Kidney epithelial cell (primary cell): ENCODE data around the gene LNP1. TPM values are rescaled to one million over a fixed set of nuclear protein-coding genes. Genes with fewer than 3 reads are reported as not detected.

Experiments used
- DNase-seq: peaks from one replicate; pipeline ENCODE4 v3.0.0-alpha.2; 2010; ENCODE audit warnings: low read depth
- H3K27me3 ChIP-seq: 2 replicates; pipeline ENCODE4 v1.6.0; 2011; ENCODE audit warnings: low read length; ENCODE audit not compliant: control insufficient read depth, insufficient read depth
- H3K36me3 ChIP-seq: 2 replicates; pipeline ENCODE4 v1.5.1; 2011; ENCODE audit warnings: low read length; ENCODE audit not compliant: control insufficient read depth, insufficient read depth
- H3K4me3 ChIP-seq: 2 replicates; pipeline ENCODE4 v1.5.1; 2011; ENCODE audit warnings: low read depth, mild to moderate bottlenecking, control low read depth, low read length
- total RNA-seq: library from RNA; depleted of rRNA; stranded (reverse); fragments of >200 nt; gene quantifications from 2 replicates; pipeline ENCODE4 v1.2.3, GENCODE V29; 2015
- TF ChIP-seq, protein P1 (sequence below): IDR thresholded peaks from 2 replicates; pipeline ENCODE4 v1.5.1; 2011; ENCODE audit warnings: mild to moderate bottlenecking, moderate library complexity, low read length, control low read depth, inconsistent platforms; ENCODE audit not compliant: insufficient read depth, poor library complexity, severe bottlenecking

The LNP1 gene
- total RNA-seq, 1 donor from 2014 or later = 1.6 TPM

DNA sequence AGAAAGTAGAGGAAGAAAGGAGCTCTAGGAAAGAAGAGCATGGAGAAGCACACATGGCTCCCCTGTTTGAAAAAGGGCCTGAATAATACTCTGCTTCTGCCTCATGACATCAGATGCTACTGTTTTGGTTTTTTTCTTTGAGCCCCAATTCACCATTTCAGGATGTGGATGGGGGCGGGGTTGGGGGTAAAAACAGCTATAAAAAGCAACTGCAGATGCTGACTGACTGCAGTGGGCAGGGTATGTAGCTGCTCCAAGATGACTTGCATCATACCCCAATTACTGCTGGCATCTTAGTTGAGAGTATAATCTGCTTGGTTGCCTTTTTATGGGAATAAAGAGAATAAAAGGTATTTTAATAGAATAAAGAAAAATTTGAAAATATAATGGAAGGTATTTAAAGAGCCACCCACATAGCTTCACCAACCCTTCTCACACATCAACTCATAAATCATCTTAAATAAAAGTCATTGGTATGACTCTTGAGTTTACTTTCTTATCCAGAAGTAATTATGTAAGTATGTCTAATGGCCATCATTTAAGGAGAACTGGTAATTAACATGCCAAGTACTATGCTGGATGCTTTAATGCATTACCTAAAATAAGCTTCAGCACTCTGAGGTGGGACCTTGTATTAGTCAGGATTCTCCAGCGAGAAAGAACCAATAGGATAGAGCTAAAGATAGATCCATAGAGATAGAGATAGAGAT, 54.7 kb downstream of the LNP1 start:
- Histone ChIP-seq H3K36me3 (no peaks in the 10 kb centered on the region), H3K4me3 (no peak overlapping the region), H3K27me3 (no peaks in the 10 kb centered on the region)
- TF ChIP-seq, protein P1, sequence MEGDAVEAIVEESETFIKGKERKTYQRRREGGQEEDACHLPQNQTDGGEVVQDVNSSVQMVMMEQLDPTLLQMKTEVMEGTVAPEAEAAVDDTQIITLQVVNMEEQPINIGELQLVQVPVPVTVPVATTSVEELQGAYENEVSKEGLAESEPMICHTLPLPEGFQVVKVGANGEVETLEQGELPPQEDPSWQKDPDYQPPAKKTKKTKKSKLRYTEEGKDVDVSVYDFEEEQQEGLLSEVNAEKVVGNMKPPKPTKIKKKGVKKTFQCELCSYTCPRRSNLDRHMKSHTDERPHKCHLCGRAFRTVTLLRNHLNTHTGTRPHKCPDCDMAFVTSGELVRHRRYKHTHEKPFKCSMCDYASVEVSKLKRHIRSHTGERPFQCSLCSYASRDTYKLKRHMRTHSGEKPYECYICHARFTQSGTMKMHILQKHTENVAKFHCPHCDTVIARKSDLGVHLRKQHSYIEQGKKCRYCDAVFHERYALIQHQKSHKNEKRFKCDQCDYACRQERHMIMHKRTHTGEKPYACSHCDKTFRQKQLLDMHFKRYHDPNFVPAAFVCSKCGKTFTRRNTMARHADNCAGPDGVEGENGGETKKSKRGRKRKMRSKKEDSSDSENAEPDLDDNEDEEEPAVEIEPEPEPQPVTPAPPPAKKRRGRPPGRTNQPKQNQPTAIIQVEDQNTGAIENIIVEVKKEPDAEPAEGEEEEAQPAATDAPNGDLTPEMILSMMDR = no peak
- DNase-seq = no peak

DNA sequence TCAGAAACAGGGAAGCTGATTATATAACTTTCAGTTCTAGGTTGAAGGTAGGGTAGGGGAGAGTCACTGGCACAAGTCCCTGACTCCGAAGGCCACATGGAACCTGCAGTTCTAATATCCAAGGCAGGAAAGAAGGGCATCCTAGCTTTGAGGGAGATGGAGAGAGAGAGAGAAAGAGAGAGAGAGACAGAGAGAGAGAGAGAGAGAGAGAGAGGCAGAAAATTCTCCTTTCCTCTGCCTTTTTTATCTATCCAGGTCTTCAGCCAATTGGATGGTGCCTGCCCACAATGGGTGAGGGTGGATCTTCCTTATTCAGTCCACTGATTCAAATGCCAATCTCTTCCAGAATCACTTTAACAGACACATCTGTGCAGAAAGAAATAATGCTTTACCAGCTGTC, 55.4 kb downstream of the LNP1 start:
- no peak overlapping the region for H3K4me3 ChIP-seq
- TF ChIP-seq, protein P1 = no peak
- DNase-seq = no peak
- no peaks in the 10 kb centered on the region for H3K36me3 ChIP-seq
- H3K27me3 ChIP-seq = no peaks in the 10 kb centered on the region

DNA sequence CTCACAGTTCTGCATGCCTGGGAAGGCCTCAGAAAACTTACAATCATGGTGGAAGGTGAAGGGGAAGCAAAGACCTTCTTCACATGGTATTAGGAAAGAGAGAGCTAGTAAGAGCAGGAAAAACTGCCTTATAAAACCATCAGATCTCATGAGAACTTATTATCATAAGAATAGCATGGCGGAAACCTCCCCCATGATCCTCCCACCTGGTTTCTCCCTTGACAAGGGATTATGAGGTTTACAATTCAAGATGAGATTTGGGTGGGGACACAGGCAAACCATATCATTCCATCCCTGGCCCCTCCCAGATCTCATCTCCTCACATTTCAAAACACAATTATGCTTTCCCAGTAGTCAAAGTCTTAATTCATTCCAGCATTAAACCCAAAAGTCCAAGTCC, 56.5 kb downstream of the LNP1 start:
- no peak overlapping the region for H3K4me3 ChIP-seq
- TF ChIP-seq, protein P1 = no peak
- no peak for DNase-seq
- no peaks in the 10 kb centered on the region for H3K36me3 ChIP-seq
- no peaks in the 10 kb centered on the region for H3K27me3 ChIP-seq

DNA sequence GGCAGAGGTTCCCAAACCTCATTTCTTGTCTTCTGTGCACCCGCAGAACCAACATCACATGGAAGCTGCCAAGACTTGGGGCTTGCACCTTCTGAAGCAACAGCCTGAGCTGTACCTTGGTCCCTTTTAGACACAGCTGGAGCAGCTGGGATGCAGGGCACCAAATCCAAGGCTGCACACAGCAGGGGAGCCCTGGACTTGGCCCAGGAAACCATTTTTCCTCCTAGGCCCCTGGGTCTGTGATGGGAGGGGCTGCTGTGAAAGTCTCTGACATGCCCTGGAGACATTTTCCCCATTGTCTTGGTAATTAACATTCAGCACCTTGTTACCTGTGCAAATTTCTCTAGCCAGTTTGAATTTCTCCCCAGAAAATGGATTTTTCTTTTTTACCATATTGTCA, 57.5 kb downstream of the LNP1 start:
- TF ChIP-seq, protein P1 = no peak
- H3K36me3 ChIP-seq = no peaks in the 10 kb centered on the region
- H3K27me3 ChIP-seq = no peaks in the 10 kb centered on the region
- H3K4me3 ChIP-seq = no peak overlapping the region
- no peak for DNase-seq

DNA sequence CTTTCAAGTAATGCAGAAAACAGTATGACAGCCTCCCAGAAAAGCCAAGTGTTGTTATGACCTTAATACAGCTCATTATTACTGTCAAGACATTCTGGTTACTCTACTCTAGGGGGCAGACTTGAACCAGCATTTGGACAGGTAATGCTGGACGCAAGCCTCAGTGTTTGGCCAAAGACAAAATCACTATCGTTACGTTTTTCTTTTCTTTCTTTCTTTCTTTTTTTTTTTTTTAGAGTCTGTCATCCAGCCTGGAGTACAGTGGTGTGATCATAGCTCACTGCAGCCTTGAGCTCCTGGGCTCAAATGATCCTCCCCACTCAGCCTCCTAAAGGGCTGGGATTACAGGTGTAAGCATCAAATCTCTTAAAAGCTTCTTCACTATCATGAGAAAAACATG, 61.7 kb downstream of the LNP1 start:
- H3K36me3 ChIP-seq = no peaks in the 10 kb centered on the region
- no peak overlapping the region for H3K4me3 ChIP-seq
- H3K27me3 ChIP-seq = no peaks in the 10 kb centered on the region
- TF ChIP-seq, protein P1 = peak; percentile 78
- DNase-seq = peak; percentile 14

DNA sequence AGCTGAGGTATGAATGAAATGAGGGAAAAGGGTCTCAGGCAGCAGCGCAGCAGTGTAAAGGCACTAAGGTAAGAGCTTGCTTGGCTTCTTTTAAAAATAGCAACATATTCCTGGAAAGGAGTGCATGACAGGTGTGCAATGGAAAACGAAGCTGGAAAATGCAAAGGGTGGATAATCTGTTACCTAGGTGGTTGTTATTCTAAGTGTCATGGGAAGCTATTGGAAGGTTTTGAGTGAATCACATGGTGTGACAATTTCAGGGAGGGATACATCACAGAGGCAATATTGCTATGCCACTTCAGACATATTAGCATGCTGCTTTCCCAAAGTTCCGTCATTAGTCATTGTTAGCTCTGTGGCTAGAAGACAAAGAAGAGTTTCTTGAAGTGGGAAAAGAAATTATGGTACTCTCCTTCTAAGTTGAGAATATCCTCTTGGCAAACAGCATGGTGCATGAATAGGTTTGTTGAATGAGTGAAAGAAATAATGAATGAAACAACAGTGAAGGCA, 62.4 kb downstream of the LNP1 start:
- no peak for DNase-seq
- no peak overlapping the region for H3K4me3 ChIP-seq
- H3K27me3 ChIP-seq = no peaks in the 10 kb centered on the region
- TF ChIP-seq, protein P1 = no peak
- no peaks in the 10 kb centered on the region for H3K36me3 ChIP-seq
